GM19438 (cell line): ENCODE data around the gene TNS3.

Source experiments
- ATAC-seq: cut with Tn5 transposase; IDR thresholded peaks from one replicate; pipeline ENCODE4 v1.9.1; 2021; ENCODE audit warnings: low read depth; ENCODE audit not compliant: unreplicated experiment

TNS3 gene

DNA sequence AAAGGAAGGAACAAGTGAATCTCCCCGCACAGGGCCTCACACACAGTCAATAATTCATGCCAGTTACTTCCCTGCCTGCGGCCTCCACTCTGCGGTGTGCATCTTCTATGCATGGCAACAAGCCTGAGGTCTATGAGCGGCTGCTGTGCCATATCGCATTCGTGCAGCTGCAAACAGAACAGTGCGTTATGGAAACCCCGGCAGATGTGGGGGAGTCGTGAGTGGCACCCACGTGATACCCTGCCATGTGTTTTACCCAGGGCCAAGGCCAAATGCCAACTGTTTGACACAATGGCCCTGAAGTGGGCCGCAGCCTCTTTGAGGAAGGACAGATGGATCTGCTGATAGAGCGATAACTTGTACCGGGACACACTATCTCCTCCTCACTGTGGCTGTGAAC lies 13.4 kb downstream of the TNS3 start:
- no peak for ATAC-seq

DNA sequence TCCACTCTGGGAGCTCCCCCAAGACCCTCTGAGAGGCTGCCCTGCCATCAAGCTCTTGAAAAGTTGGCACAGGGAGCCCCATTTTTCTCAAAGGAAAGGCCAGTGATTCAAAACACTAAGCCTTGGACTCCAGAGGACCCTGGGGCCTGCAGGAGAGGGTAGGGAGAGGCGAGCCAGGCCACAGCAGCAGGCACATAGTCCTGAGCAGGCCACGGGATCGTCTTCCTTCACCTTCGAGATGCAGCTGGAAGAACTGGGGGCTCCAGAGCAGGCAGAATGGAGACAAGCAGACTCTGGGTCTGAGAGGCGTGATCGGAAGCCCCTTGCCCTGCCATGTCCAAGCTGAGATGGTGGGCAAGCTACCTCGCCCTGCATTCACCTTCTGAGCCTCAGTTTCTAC lies 13.9 kb downstream of the TNS3 start:
- ATAC-seq = no peak

DNA sequence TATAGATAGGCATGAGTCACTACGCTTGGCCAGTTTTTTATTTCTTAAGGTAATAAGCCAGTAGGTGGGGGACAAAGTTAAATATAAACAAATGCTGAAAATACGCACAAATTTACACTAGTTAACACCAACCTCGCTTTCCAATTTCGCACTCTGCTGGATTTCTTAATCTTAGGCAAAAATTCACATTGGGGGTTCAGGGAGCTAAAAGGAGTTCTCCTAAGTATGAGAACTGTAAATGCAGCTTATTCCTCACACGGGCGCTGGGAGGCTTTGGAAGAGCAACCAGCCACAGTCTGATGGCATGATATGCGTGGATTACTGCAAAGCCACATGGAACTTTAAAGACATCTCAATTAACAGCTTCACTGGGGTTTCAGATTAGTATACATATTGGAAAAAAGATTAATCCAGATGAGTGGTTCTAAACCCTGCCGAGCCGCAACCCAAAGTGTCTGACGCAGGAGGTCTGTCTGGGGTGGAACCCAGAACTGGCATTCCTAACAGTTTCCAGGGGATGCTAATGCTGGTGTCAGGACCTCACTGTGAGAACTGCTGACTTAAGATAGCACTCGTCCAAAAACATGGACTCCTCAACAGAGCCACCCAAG lies 16.2 kb downstream of the TNS3 start:
- ATAC-seq = no peak

DNA sequence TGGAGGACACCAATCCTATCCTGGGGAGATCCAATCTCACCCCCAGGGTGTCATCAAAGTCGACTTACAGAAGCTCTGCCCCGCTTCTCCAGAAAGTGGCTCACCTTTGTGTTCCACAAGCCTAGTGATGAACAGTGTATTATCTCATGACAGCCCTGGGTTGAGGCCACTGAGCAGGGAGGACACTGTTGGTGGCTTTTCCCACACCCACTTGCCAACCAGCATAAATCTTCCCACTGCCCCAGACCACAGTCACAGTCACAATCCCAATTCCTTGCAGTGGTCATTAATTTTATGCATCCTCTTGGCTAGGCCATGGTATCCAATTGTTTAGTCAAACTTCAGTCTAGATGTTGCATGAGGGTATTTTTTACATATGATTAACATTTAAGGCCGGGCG lies 18.4 kb downstream of the TNS3 start:
- ATAC-seq = no peak

DNA sequence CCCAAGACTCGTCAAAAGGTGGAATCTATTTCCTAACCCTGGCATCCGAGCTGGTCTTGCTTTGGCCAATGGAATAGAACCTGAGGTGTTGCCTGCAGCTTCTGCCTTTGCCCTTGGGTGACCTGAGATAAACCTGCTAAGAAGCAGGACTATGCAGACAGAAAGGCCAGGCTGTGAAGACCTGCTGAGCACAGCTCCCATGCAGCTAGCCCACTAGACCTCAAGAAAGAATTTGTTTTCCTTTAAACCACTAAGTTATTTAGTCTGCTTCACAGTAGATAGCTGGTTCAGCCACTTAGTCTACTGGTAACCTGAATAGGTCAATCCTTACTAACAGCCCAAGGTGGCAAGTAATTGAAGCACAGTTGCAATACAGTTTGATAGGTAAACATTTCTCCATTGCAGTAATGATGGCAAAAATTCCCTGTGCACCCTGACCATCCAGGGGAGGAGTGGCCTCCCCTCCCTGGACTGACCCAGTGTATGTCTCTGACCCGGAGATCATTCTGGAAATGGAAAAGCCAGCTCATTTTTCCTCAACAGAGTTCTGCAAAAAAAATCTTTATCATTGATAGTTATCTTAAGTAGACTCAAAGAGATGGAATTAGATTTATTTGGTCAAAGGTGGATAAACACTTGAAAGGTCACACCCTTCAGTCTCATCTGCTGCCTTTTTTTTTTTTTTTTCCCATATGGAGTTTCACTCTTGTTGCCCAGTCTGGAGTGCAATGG lies 20.0 kb downstream of the TNS3 start:
- ATAC-seq = no peak

DNA sequence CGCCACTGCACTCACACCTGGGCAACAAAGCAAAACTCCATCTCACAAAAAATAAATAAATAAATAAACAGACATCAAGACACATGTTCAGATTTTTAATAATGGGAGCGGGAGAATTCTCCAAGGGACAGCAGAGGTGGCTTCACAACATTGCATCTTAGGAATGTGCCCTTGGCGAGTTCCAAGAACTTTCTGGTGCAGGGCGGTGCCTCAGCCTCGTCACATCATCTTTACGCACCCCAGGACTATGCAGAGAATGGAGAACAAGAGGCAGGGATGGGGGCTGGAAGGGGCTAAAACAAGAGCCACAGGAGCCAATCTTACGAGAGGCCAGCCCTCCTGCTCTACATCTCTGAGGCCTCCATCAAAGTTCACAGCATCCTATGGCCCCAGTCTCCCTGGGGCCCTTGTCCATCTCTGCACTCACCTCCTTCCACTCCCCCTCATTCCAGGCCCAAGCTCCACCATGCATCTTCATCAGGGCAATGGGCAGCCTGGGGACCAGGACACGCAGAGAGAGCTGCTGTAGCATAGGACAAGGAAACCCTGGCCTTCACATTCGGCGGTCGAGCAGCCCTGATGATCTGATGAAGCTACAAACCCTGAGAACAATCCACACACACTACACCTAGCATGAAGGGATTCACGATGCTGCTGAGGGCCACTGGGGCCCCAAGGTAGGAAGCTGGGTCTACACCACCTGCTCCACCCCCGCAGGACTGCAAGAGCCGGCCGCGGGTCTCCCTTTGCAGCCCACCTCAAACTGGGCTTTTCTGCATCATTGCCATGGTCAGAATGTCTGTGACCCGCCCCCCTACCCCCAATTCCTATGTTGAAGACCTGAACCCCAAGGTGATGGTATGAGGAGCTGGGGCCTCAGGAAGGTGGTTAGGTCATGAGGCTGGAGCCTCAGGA lies 22.3 kb downstream of the TNS3 start:
- no peak for ATAC-seq

DNA sequence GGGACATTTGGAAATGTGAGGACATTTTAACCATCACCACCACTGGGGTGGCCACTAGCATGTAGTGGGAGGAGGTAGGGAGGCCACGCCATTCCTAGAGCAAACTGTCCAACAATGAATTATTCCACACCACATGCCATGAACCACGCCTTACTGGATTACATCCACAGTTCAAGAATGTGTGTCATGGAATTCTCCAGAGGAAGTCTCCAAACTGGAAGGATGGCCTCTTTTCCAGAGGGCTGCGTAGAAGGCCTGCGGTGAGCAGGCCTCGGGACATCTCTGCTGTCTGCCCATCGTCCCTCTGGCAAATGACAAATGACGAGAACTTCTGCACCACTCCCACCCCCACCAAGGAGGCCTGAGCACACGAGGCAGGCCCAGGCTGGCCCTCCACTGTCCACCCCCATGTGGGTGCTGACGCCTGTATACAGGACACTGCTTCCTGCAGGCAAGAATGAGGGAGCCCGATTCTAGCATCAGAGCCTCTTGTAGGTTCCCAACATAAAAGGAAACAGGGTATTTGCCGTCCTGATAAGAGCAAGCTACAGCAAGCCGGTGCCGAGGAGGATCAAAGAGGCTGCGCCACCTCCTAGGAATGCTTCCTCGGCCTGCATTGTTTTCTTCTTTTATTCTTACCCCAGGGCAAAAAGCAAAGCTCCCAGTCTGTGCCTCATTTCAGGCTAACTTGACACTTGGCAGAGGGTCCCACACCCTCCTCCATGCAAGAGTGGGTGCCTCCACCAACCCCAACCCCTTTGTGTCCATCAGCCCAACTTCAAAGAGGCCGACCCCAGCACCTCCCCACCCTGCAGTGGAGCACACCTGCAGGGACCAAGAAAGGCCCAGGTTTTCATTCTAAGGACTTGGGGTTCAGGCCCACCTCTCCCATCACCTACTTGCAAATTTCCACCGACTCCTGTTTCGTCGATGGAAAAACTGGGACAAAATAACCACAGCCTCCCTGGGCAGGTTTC lies 23.9 kb downstream of the TNS3 start:
- no peak for ATAC-seq

DNA sequence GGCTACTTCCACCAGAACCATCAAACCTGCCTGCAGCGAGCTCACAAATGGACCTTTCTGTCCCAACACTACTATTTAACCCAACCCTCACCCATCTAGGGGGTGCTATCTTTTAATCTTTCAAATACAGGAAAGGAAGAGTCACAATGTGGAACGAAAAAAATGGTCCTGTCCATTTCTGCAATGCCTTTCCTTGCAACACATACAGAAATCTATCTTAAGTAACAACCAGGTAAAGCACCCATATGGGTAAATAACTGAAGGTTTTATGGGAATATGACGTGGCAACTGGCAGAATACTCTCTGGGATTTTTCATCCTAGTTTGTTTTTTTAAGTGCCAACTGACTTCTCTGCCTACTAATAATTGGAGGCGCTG lies 24.6 kb downstream of the TNS3 start:
- no peak for ATAC-seq

DNA sequence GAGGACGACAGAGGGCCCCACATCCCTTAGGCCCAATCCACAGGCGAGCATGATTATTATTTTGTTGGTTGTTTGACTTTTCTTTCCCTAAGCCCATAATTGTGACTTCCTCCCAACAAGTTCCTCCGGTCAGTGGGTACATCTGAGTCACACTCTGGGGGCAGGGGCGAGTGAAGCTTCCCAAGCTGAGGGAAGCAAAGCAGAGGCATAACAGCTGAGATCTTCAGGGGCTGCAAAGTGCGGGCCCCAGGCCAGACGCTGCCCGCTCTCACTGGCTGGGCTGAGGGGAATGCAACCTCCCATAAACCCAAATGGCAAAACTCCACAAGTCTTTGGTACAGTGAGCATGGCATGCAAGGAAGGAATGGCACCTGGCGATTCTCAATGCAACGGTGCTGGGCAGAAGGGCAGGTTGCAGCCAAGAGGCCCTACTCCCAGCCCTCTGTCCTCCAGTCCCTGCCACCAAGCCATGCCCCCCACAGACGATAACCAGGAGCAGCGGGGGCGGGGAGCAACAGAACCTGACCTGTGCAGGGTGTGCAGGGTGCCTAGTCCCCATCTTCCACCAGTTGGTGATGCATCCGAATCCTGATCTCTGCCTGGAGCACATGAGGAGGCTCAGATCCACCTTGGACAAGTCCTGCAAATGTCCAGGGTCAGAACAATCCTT lies 25.3 kb downstream of the TNS3 start:
- ATAC-seq = no peak

DNA sequence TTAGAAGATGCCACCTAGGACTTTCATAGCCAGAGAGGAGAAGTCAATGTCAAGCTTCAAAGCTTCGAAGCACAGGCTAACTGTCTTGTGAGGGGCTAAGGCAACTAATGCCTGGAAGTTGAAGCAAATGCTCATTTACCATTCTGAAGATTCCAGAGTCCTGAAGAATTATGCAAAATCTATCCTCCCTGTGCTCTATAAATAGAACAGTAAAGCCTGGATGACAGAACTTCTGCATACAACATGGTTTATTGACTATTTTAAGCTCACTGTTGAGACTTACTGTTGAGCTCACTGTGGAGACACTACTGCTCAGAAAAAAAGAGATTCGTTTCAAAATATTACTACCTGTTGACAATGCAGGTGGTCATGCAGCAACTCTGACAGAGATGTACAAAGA lies 28.6 kb downstream of the TNS3 start:
- no peak for ATAC-seq

DNA sequence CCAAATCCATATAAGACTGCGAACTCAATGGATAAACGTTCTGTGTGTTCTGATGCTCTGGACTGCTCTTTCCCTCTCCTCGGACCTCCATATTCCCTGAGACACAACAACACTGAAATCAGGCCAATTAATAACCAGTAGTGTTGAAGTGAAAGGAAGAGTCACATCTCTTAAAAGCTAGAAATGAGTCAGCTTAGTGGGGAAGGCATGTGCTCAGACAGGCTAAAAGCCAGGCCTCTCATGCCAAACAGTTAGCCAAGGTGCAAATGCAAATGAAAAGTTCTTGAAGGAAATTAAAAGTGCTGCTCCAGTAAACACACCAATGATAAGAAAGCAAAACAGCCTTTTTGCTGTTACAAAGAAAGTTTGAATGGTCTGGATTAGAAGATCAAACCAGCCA lies 29.3 kb downstream of the TNS3 start:
- ATAC-seq = peak; percentile 99

DNA sequence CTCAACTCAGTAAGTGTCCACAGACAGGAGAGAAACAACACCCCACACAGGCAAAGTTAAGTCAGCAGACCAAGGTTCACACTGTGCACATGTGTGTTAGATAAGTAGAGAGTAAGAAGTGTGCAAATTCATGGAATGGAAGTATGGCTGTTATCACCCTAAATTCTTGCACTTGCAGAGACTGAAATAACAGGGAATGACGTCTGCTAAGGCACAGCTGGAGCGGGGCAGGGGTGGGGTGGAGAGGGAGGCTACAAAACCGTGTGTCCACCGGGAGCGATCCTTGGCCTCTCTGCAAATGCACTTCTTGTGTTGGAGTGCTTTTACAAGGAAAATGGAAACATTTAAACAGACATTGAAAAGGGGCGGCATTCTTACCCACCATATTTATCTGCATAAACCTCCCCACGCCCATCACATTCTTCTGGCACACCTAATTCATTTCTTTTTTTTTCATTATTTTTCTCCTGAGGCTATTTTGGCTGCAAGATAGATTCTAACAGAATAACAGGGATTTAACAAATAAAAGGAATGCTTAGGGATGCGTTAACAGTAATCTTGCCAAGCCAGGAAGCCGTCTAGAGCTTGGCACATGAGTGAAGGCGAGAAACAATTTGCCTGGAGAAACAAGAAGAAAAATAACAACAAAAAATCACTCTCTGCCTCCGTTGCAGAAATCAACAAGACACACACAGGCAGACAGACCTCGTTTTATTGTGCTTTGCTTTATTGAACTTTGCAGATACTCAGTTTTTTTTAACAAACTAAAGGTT lies 30.1 kb downstream of the TNS3 start:
- ATAC-seq = no peak

DNA sequence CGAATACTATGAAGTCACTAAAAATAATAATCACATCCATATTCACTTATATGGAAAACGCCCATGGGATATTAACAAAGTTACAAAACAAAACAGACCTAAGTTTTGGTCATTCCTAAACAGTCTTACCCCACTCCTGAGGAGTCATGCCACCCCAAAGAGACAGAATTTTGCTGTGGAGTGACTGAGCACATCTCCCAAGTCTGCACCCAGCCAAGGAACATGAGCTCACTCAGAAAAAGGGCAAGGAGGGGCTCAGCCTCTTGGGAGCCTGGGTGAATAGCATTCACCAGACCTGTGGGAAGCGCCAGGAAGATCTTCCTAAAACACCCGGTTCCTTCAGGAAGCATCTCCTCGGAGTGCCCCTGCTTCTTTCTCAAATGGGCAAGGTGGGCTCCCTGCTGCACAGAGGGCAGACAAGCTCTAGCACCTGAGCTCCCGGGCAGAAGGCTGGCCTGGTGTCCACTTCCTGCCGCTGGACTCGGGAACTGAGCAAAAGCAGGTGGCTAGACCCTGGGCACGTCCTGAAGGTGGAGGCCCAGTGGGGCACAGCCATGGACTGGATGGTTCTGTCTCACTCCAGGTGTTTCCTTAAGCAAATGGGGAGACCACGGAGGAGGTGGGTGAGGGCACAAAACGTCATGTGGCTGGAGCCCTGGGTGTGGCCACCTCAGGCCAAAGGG lies 31.0 kb downstream of the TNS3 start:
- ATAC-seq = no peak

DNA sequence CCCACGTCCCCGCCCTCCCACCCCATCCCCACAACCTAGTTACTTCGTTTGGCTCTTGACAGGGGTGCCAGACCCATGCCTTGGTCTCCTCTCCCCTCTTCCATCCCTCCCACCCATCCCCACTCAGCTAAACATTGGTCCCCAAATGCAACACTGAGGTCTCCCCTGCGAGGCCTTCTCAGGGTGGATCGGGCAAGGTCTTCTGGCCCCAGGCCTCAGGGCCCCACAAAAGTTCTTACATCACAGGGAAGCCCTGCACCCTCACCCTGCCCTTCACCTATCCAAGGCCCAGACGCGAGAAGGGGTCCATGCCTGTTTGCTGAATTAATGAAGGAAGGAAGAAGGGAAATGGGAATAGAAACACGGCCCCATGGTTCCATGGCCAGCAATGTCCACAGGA lies 32.0 kb downstream of the TNS3 start:
- no peak for ATAC-seq

DNA sequence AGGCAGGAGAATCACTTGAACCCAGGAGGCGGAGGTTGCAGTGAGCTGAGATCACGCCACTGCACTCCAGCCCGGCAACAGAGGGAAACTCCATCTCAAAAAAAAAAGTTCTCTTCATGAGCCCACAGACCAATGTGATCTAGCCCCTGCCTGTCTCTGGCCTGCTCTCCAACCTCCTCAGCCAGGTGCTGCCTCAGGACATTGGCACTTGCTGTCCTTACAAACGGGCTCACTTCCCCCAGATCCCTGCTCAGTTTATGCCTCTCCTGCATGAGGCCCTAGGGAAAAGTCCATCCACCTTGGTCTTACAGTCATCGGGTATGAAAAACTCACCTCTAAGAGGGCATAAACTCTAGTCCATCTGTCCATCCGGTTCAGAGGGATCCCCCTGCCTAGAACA lies 32.5 kb downstream of the TNS3 start:
- ATAC-seq = no peak

DNA sequence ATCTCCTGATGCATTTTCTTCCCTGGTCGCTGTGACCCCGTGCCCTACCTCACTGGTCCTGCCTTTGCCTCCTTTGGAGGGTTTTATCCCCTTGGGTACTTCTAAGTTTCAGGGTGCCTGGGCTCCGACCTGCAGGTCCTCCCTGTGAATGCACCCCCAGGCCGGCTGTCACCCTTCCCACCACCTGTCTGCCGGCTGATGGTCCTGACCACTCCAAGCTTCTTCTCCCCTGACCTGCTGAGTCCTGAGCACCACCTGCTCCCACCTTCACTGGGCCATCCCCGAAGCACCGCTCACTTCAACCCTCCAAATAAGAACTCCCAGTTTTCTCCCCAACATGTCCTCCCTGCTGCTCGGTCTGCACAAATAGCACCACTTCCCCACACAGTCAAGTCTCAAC lies 33.4 kb downstream of the TNS3 start:
- ATAC-seq = no peak

DNA sequence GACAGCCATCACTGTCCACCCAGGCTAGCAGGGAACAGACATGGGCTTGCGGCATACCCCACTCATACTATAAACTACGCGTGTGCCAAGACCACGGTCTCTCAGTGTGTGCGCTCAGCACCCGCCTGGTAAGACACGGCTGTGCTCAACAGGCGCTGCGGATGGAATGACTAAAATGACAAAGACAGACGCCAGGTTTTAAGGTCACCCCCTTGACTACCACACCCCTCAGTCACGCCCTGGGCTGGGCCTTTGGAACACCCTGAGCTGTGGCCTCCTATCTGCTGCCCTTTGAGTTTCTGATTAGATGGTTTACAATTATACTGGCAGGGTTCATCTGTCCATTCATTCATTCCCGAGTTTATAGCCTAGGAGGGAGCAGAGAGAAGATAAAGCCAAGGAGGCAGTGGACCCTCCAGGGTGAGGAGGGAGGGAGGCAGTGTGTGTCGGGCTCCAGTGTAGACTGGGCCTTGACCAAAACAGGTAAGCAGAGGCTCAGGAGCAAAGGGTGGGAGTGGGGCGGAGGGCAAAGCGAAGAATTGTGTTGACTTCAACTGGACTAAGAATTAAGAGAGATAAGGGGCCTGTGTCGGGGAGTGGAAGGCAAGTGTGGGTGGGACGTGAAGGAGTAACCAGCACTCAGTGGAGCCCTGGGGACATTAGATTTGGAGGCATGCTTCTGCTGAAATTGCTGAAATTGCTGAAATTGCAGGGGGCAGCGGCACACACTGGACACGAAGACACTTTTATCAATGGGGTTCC lies 35.0 kb downstream of the TNS3 start:
- ATAC-seq = no peak

DNA sequence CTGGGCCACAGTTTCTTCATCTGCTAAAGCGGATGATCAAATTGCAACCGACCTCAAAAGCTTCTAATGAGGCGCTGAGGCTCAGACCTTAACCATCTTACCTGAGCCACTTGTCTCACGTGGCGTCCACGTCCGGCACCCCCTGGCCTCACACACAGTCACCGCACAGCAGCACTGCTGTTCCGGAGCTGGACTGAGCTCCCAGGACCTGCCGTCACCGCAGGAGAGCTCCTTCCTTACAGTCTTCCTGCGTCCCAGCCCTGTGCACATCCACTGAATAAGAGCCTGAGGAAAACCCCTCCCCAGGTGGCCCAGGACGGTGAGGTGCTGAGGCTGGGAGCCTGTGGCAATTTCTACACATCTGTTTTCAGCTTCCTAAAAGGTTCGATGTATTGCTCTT lies 35.7 kb downstream of the TNS3 start:
- ATAC-seq = no peak
